ENCODE measurements around the gene CCDC15.
"Not testable (repeated sequence)": the region's sequence is repeated elsewhere in the genome, so short reads cannot be mapped to it uniquely, and the experiment has no call there.

Gene CCDC15

DNA sequence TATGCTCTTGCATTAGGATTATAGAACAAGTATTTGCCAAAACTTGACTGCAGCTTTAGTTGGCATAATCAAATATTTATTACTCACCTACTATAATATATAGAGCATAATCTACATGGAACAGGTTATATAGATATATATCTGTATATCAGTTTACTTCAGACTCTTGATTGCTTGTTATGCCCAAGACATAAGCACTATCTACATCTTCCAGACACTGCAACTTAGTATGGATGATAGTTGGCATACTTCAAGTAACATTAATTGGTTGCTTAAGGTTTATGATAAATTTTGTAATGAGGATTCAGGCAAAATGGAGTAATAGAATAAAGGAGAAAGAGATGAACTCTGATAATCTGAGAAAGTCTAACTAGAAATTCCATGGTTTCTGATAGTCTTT, 1.0 kb downstream of the CCDC15 start:
- Histone ChIP-seq H3K27ac (ENCODE audit: low read depth, low read length) (no peak overlapping the region), H3K18ac (ENCODE audit: low read length) (no peak overlapping the region), H2BK15ac (replicated peaks; ENCODE audit: low read depth) (no peak overlapping the region), H3K56ac (ENCODE audit: low read length) (no peak overlapping the region), H3K4me3 (ENCODE audit: low read length) (no peak overlapping the region), H3K36me3 (ENCODE audit: control insufficient read depth, insufficient read depth, low read length) (no peaks in the 10 kb centered on the region), H3K4ac (ENCODE audit: low read depth, low read length) (no peak overlapping the region), H3K79me2 (ENCODE audit: control insufficient read depth, insufficient read depth, low read length) (no peaks in the 10 kb centered on the region), H3K23ac (ENCODE audit: low read length) (no peak overlapping the region), H3K79me1 (ENCODE audit: low read length) (no peaks in the 10 kb centered on the region), H2AK5ac (ENCODE audit: low read length) (no peak overlapping the region), H3K4me2 (ENCODE audit: low read length) (no peak overlapping the region), H3K9ac (ENCODE audit: low read length) (peak overlapping the region; percentile 57), H3K4me1 (ENCODE audit: control insufficient read depth, low read depth, low read length) (peaks cover 3% of the 10 kb centered on the region), H2BK5ac (ENCODE audit: low read length) (no peak overlapping the region), H4K8ac (ENCODE audit: low read depth, low read length) (no peak overlapping the region), H4K5ac (ENCODE audit: low read length) (no peak overlapping the region), H2BK120ac (ENCODE audit: low read depth, low read length) (no peak overlapping the region), H3K27me3 (ENCODE audit: insufficient read depth, low read length, poor library complexity) (no peaks in the 10 kb centered on the region)
- no peak for DNase-seq

DNA sequence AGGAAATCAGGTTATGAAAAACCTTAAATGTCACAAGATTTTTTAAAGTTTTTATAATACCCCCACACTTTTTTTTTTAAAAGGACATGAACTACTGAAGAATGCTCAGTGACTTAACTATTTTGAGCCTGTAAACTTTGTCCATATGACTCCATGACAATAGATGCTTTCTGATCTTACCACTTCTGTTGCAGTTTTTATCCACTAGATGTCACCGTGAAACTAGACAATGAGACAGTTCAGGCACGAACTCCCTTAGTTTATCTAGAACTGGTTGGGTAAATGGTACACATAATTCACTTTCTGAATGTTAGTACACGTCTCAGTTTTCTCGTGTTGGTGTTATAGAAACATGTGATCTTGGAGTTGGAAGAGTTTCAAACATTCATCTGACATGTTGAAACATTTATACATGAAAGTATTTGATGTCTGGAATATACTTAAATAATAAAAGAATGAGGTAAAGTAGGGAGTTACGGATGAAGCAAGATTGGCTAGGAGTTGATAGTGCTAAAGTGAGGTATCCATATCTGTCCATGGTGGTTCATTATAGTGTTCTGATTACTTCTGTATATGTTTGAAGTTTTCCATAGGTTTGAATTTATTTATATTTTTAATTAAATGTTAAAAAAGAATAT, 8.1 kb downstream of the CCDC15 start:
- Histone ChIP-seq H3K4me3 (ENCODE audit: low read length) (no peak overlapping the region), H3K27me3 (ENCODE audit: insufficient read depth, low read length, poor library complexity) (no peaks in the 10 kb centered on the region), H2BK120ac (ENCODE audit: low read depth, low read length) (no peak overlapping the region), H2BK15ac (replicated peaks; ENCODE audit: low read depth) (no peak overlapping the region), H3K36me3 (ENCODE audit: control insufficient read depth, insufficient read depth, low read length) (no peaks in the 10 kb centered on the region), H3K23ac (ENCODE audit: low read length) (no peak overlapping the region), H3K9ac (ENCODE audit: low read length) (no peak overlapping the region), H3K27ac (ENCODE audit: low read depth, low read length) (no peak overlapping the region), H3K18ac (ENCODE audit: low read length) (no peak overlapping the region), H3K56ac (ENCODE audit: low read length) (no peak overlapping the region), H2BK5ac (ENCODE audit: low read length) (no peak overlapping the region), H3K4me1 (ENCODE audit: control insufficient read depth, low read depth, low read length) (no peaks in the 10 kb centered on the region), H4K5ac (ENCODE audit: low read length) (no peak overlapping the region), H2AK5ac (ENCODE audit: low read length) (no peak overlapping the region), H3K79me1 (ENCODE audit: low read length) (no peaks in the 10 kb centered on the region), H3K79me2 (ENCODE audit: control insufficient read depth, insufficient read depth, low read length) (no peaks in the 10 kb centered on the region), H4K8ac (ENCODE audit: low read depth, low read length) (no peak overlapping the region), H3K4me2 (ENCODE audit: low read length) (no peak overlapping the region), H3K4ac (ENCODE audit: low read depth, low read length) (no peak overlapping the region)
- peak; percentile 73 for DNase-seq
- 100% methylated on average over 1 of the region's 5 CpGs for WGBS (ENCODE audit: extremely low coverage, insufficient coverage, low lambda C conversion rate)

DNA sequence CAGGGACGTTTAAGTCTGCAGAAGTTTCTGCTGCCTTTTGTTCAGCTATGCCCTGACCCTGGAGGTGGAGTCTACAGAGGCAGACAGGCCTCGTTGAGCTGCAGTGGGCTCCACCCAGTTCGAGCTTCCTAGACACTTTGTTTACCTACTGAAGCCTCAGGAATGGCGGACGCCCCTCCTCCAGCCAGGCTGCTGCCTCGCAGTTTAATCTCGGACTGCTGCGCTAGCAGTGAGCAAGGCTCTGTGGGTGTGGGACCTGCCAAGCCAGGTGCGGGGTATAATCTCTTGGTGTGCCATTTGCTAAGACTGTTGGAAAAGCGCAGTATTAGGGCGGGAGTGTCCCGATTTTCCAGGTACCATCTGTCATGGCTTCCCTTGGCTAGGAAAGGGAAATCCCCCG, 14.2 kb downstream of the CCDC15 start:
- H3K23ac ChIP-seq (ENCODE audit: low read length); H3K36me3 ChIP-seq (ENCODE audit: control insufficient read depth, insufficient read depth, low read length); H3K18ac ChIP-seq (ENCODE audit: low read length); H2AK5ac ChIP-seq (ENCODE audit: low read length); H2BK15ac ChIP-seq (replicated peaks; ENCODE audit: low read depth); H3K4me2 ChIP-seq (ENCODE audit: low read length); H2BK5ac ChIP-seq (ENCODE audit: low read length); H4K5ac ChIP-seq (ENCODE audit: low read length); H2BK120ac ChIP-seq (ENCODE audit: low read depth, low read length); H3K4me3 ChIP-seq (ENCODE audit: low read length); H4K8ac ChIP-seq (ENCODE audit: low read depth, low read length); H3K27ac ChIP-seq (ENCODE audit: low read depth, low read length); DNase-seq; H3K79me1 ChIP-seq (ENCODE audit: low read length); H3K9ac ChIP-seq (ENCODE audit: low read length); H3K4ac ChIP-seq (ENCODE audit: low read depth, low read length); H3K4me1 ChIP-seq (ENCODE audit: control insufficient read depth, low read depth, low read length); H3K56ac ChIP-seq (ENCODE audit: low read length); H3K27me3 ChIP-seq (ENCODE audit: insufficient read depth, low read length, poor library complexity); H3K79me2 ChIP-seq (ENCODE audit: control insufficient read depth, insufficient read depth, low read length): not testable (repeated sequence)
- no CpG with 5 or more reads among the region's 13 CpGs for WGBS (ENCODE audit: extremely low coverage, insufficient coverage, low lambda C conversion rate)

DNA sequence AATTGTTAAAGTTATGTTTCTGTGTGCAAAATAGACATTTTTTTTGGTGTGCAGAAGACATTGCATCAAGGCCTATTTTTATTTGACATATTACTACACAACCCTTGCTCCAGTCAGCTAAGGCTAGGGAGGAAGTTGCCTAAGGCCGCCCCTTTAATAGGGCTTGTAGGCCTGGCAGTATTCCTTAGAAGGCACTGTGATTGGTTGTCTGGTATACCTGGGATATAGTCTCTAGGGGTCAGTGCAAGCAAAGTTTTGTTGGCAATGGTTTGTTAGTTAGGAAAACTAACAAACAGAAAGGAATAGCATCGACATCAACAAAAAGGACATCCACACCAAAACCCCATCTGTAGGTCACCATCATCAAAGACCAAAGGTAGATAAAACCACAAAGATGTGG, 16.9 kb downstream of the CCDC15 start:
- no peak overlapping the region for H3K4me2 ChIP-seq (ENCODE audit: low read length)
- no peak overlapping the region for H3K27ac ChIP-seq (ENCODE audit: low read depth, low read length)
- no peaks in the 10 kb centered on the region for H3K79me1 ChIP-seq (ENCODE audit: low read length)
- no peak overlapping the region for H3K56ac ChIP-seq (ENCODE audit: low read length)
- no peak overlapping the region for H4K8ac ChIP-seq (ENCODE audit: low read depth, low read length)
- no peak overlapping the region for H3K18ac ChIP-seq (ENCODE audit: low read length)
- H3K4ac ChIP-seq (ENCODE audit: low read depth, low read length) = no peak overlapping the region
- no peak overlapping the region for H3K9ac ChIP-seq (ENCODE audit: low read length)
- no peak overlapping the region for H4K5ac ChIP-seq (ENCODE audit: low read length)
- H2BK5ac ChIP-seq (ENCODE audit: low read length) = no peak overlapping the region
- H2BK15ac ChIP-seq (replicated peaks; ENCODE audit: low read depth) = no peak overlapping the region
- DNase-seq = peak; percentile 83
- no peaks in the 10 kb centered on the region for H3K36me3 ChIP-seq (ENCODE audit: control insufficient read depth, insufficient read depth, low read length)
- H3K79me2 ChIP-seq (ENCODE audit: control insufficient read depth, insufficient read depth, low read length) = no peaks in the 10 kb centered on the region
- no CpG with 5 or more reads among the region's 2 CpGs for WGBS (ENCODE audit: extremely low coverage, insufficient coverage, low lambda C conversion rate)
- no peak overlapping the region for H3K23ac ChIP-seq (ENCODE audit: low read length)
- H3K4me3 ChIP-seq (ENCODE audit: low read length) = no peak overlapping the region
- no peaks in the 10 kb centered on the region for H3K4me1 ChIP-seq (ENCODE audit: control insufficient read depth, low read depth, low read length)
- H2AK5ac ChIP-seq (ENCODE audit: low read length) = no peak overlapping the region
- H3K27me3 ChIP-seq (ENCODE audit: insufficient read depth, low read length, poor library complexity) = no peaks in the 10 kb centered on the region
- H2BK120ac ChIP-seq (ENCODE audit: low read depth, low read length) = no peak overlapping the region

DNA sequence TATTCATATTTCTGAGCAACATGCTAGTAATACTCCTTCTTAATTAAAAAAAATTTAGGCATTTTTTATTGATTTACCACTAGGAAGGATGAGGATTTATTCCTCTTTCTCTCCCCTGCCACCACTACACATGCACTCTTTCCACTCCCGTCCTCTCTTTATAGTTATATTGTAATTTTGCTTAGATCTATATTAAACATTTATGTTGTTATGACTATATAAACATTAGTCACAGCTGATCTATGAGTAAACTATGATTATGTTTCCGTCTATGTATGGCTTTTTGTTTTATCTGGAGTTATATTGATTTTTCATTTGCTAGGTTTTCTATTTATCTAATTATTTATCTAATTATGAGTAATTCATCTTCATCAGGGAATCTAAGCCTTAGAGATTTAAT, 17.8 kb downstream of the CCDC15 start:
- Histone ChIP-seq H2BK15ac (replicated peaks; ENCODE audit: low read depth) (no peak overlapping the region), H3K36me3 (ENCODE audit: control insufficient read depth, insufficient read depth, low read length) (no peaks in the 10 kb centered on the region), H3K4me3 (ENCODE audit: low read length) (no peak overlapping the region), H3K4ac (ENCODE audit: low read depth, low read length) (no peak overlapping the region), H3K79me2 (ENCODE audit: control insufficient read depth, insufficient read depth, low read length) (no peaks in the 10 kb centered on the region), H2AK5ac (ENCODE audit: low read length) (no peak overlapping the region), H2BK120ac (ENCODE audit: low read depth, low read length) (no peak overlapping the region), H4K8ac (ENCODE audit: low read depth, low read length) (no peak overlapping the region), H3K9ac (ENCODE audit: low read length) (no peak overlapping the region), H3K23ac (ENCODE audit: low read length) (no peak overlapping the region), H3K4me2 (ENCODE audit: low read length) (no peak overlapping the region), H3K27me3 (ENCODE audit: insufficient read depth, low read length, poor library complexity) (no peaks in the 10 kb centered on the region), H3K18ac (ENCODE audit: low read length) (no peak overlapping the region), H3K27ac (ENCODE audit: low read depth, low read length) (no peak overlapping the region), H2BK5ac (ENCODE audit: low read length) (no peak overlapping the region), H3K56ac (ENCODE audit: low read length) (no peak overlapping the region), H4K5ac (ENCODE audit: low read length) (no peak overlapping the region), H3K4me1 (ENCODE audit: control insufficient read depth, low read depth, low read length) (no peaks in the 10 kb centered on the region), H3K79me1 (ENCODE audit: low read length) (no peaks in the 10 kb centered on the region)
- no CpG with 5 or more reads among the region's 2 CpGs for WGBS (ENCODE audit: extremely low coverage, insufficient coverage, low lambda C conversion rate)
- DNase-seq = no peak

DNA sequence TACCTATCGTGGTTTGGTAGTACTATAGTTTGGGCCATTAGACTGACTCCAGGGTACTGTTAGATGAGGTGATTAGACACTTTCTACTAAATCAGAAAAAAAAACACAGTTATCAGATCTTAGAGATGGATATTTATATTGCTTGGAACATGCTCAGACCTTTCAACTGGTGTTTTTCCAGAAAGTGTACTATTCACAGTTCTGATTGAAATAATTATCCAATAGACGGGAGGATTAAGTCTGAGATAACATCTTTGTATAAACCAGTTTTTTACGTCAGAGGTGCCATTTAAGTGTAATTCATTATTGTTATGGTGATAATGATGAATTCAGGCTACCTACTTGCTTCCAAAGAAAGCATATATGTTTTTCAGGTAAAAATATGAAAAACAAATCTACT, 22.5 kb downstream of the CCDC15 start:
- Histone ChIP-seq H4K5ac (ENCODE audit: low read length) (no peak overlapping the region), H2BK120ac (ENCODE audit: low read depth, low read length) (no peak overlapping the region), H3K4me1 (ENCODE audit: control insufficient read depth, low read depth, low read length) (no peaks in the 10 kb centered on the region), H3K23ac (ENCODE audit: low read length) (no peak overlapping the region), H3K18ac (ENCODE audit: low read length) (no peak overlapping the region), H3K4me3 (ENCODE audit: low read length) (no peak overlapping the region), H3K4ac (ENCODE audit: low read depth, low read length) (no peak overlapping the region), H2AK5ac (ENCODE audit: low read length) (no peak overlapping the region), H3K79me1 (ENCODE audit: low read length) (no peaks in the 10 kb centered on the region), H3K27me3 (ENCODE audit: insufficient read depth, low read length, poor library complexity) (no peaks in the 10 kb centered on the region), H2BK15ac (replicated peaks; ENCODE audit: low read depth) (no peak overlapping the region), H3K36me3 (ENCODE audit: control insufficient read depth, insufficient read depth, low read length) (no peaks in the 10 kb centered on the region), H3K79me2 (ENCODE audit: control insufficient read depth, insufficient read depth, low read length) (no peaks in the 10 kb centered on the region), H4K8ac (ENCODE audit: low read depth, low read length) (no peak overlapping the region), H3K27ac (ENCODE audit: low read depth, low read length) (no peak overlapping the region), H3K9ac (ENCODE audit: low read length) (no peak overlapping the region), H2BK5ac (ENCODE audit: low read length) (no peak overlapping the region), H3K56ac (ENCODE audit: low read length) (no peak overlapping the region), H3K4me2 (ENCODE audit: low read length) (no peak overlapping the region)
- DNase-seq = no peak
- WGBS (ENCODE audit: extremely low coverage, insufficient coverage, low lambda C conversion rate) = no CpG with 5 or more reads among the region's 3 CpGs

Measured in mesendoderm (in vitro differentiated cells).